H1 (cell line): ENCODE results near the gene PACS1. TPM values are rescaled to one million over a fixed set of nuclear protein-coding genes. Genes with fewer than 3 reads are reported as not detected.

Experiments used
- CTCF ChIA-PET: fragments of 300-600 bp; sonication (Branson Sonifier 250); formaldehyde crosslinking; loops from one replicate; lab custom pipeline; 2021; ENCODE audit not compliant: partially characterized antibody; lab: Charles Lee
- POLR2A ChIA-PET: fragments of 300-600 bp; sonication (Branson Sonifier 250); formaldehyde crosslinking; loops from one replicate; lab custom pipeline; 2021; ENCODE audit warnings: inconsistent platforms; ENCODE audit not compliant: partially characterized antibody; lab: Charles Lee
- DNase-seq, 2 experiments: peaks; one replicate each; pipeline versions ENCODE4 v3.0.0 to v3.0.0-alpha.2; 2010 to 2022; ENCODE audit warnings: low spot score in 2 of 2, low read depth in 1 of 2, mixed read lengths in 1 of 2
- FAIRE-seq: peaks from 2 replicates; lab custom pipeline; 2011; peaks lifted over from hg19 to GRCh38; lab: Jason Lieb, UNC
- H2AFZ ChIP-seq: 2 replicates; pipeline ENCODE4 v1.8.1; 2012; ENCODE audit warnings: low read length, inconsistent platforms
- H2AK5ac ChIP-seq: 2 replicates; pipeline ENCODE4 v1.6.1; 2013; ENCODE audit warnings: low read depth, low read length
- H2BK120ac ChIP-seq: replicated peaks from 2 replicates; pipeline ENCODE3; 2013; ENCODE audit warnings: low read depth, low read length, inconsistent platforms
- H2BK12ac ChIP-seq: 2 replicates; pipeline ENCODE4 v1.6.1; 2013; ENCODE audit warnings: low read depth, low read length
- H2BK15ac ChIP-seq: 2 replicates; pipeline ENCODE4 v1.6.1; 2013; ENCODE audit warnings: low read length
- H2BK20ac ChIP-seq: 2 replicates; pipeline ENCODE4 v1.6.1; 2013; ENCODE audit warnings: low read length
- H2BK5ac ChIP-seq: 2 replicates; pipeline ENCODE4 v1.6.1; 2013; ENCODE audit warnings: low read depth, low read length
- H3K14ac ChIP-seq: 2 replicates; pipeline ENCODE4 v1.6.1; 2013; ENCODE audit warnings: inconsistent platforms; ENCODE audit not compliant: insufficient read length
- H3K18ac ChIP-seq: 2 replicates; pipeline ENCODE4 v1.6.1; 2013; ENCODE audit warnings: low read length; ENCODE audit errors: extremely low read depth
- H3K23ac ChIP-seq: 2 replicates; pipeline ENCODE4 v1.6.1; 2013; ENCODE audit warnings: inconsistent platforms; ENCODE audit not compliant: insufficient read length
- H3K23me2 ChIP-seq: 2 replicates; pipeline ENCODE4 v1.6.1; 2013; ENCODE audit warnings: low read depth, low read length
- H3K27ac ChIP-seq: 2 replicates; pipeline ENCODE4 v1.6.1; 2011; ENCODE audit warnings: low read depth, low read length, inconsistent platforms
- H3K27me3 ChIP-seq, 4 experiments: replicated peaks in 1 of 4; 1 replicate in 1 of 4; 2 replicates in 3 of 4; pipeline versions ENCODE4 v1.6.1 to v1.8.1; 2011 to 2013; ENCODE audit warnings: low read length in 3 of 4, mild to moderate bottlenecking in 3 of 4, inconsistent platforms in 2 of 4, mixed read lengths in 2 of 4, moderate library complexity in 1 of 4; ENCODE audit not compliant: control insufficient read depth in 3 of 4, insufficient read depth in 3 of 4; ENCODE audit errors: extremely low read depth in 1 of 4
- H3K36me3 ChIP-seq, 4 experiments: 2 replicates each; pipeline versions ENCODE4 v1.6.1 to v1.8.1; 2011 to 2013; ENCODE audit warnings: mild to moderate bottlenecking in 4 of 4, low read length in 3 of 4, moderate library complexity in 2 of 4, control low read depth in 1 of 4, inconsistent platforms in 1 of 4; ENCODE audit not compliant: insufficient read depth in 4 of 4, control insufficient read depth in 2 of 4
- H3K4ac ChIP-seq: replicated peaks from 2 replicates; pipeline ENCODE3; 2013; ENCODE audit warnings: low read length, low read depth, mixed read lengths, inconsistent platforms; ENCODE audit not compliant: insufficient read length
- H3K4me1 ChIP-seq, 4 experiments: replicated peaks in 1 of 4; 1 replicate in 1 of 4; 2 replicates in 3 of 4; pipeline versions ENCODE4 v1.6.1 to v1.8.1; 2011 to 2013; ENCODE audit warnings: low read length in 3 of 4, inconsistent platforms in 2 of 4, mixed read lengths in 1 of 4; ENCODE audit not compliant: insufficient read depth in 4 of 4, control insufficient read depth in 3 of 4
- H3K4me2 ChIP-seq, 2 experiments: 2 replicates each; pipeline versions ENCODE4 v1.6.1 to v1.8.1; 2011 to 2013; ENCODE audit warnings: low read depth in 2 of 2, low read length in 2 of 2, control low read depth in 1 of 2, inconsistent platforms in 1 of 2, mild to moderate bottlenecking in 1 of 2; ENCODE audit not compliant: insufficient read depth in 1 of 2
- H3K4me3 ChIP-seq, 4 experiments: fragments of 200-600, 300-600 bp in 1 of 4; sonication (generic), shearing (Covaris generic), sonication (Bioruptor Twin) in 1 of 4; 2 replicates each; pipeline versions ENCODE4 v1.5.1 to v1.8.1; 2011 to 2016; ENCODE audit warnings: low read length in 4 of 4, low read depth in 3 of 4, control low read depth in 2 of 4, inconsistent platforms in 2 of 4, mild to moderate bottlenecking in 2 of 4, mixed read lengths in 1 of 4, moderate library complexity in 1 of 4; ENCODE audit not compliant: insufficient read depth in 2 of 4; ENCODE audit errors: extremely low read depth in 1 of 4
- H3K56ac ChIP-seq: replicated peaks from 2 replicates; pipeline ENCODE3; 2013; ENCODE audit warnings: low read depth, mild to moderate bottlenecking, mixed read lengths, low read length, inconsistent platforms; ENCODE audit not compliant: insufficient read length
- H3K79me1 ChIP-seq: 2 replicates; pipeline ENCODE4 v1.6.1; 2013; ENCODE audit warnings: low read depth, low read length, control low read depth
- H3K79me2 ChIP-seq, 2 experiments: 2 replicates each; pipeline versions ENCODE4 v1.6.1 to v1.8.1; 2012 to 2013; ENCODE audit warnings: low read length in 2 of 2, mild to moderate bottlenecking in 2 of 2, inconsistent platforms in 1 of 2; ENCODE audit not compliant: insufficient read depth in 2 of 2, control insufficient read depth in 1 of 2
- H3K9ac ChIP-seq, 4 experiments: replicated peaks in 1 of 4; 1 replicate in 1 of 4; 2 replicates in 3 of 4; pipeline versions ENCODE4 v1.6.1 to v1.8.1; 2011 to 2013; ENCODE audit warnings: low read depth in 3 of 4, low read length in 3 of 4, control low read depth in 2 of 4, mild to moderate bottlenecking in 2 of 4, moderate library complexity in 2 of 4, inconsistent platforms in 1 of 4; ENCODE audit errors: extremely low read depth in 1 of 4
- H3K9me3 ChIP-seq, 2 experiments: 2 replicates each; pipeline versions ENCODE4 v1.6.1 to v1.8.1; 2012 to 2013; ENCODE audit warnings: mild to moderate bottlenecking in 2 of 2, moderate library complexity in 2 of 2, control low read depth in 1 of 2, inconsistent platforms in 1 of 2, low read depth in 1 of 2, low read length in 1 of 2, mixed read lengths in 1 of 2; ENCODE audit not compliant: insufficient read depth in 2 of 2
- H4K20me1 ChIP-seq, 2 experiments: replicated peaks in 1 of 2; 2 replicates each; pipeline versions ENCODE3 to v1.8.1; 2011 to 2013; ENCODE audit warnings: inconsistent platforms in 2 of 2, low read length in 2 of 2, mild to moderate bottlenecking in 1 of 2; ENCODE audit not compliant: insufficient read depth in 2 of 2, control insufficient read depth in 1 of 2
- H4K5ac ChIP-seq: 2 replicates; pipeline ENCODE4 v1.6.1; 2013; ENCODE audit warnings: low read length, low read depth, mixed read lengths, inconsistent platforms; ENCODE audit not compliant: insufficient read length
- H4K8ac ChIP-seq: 2 replicates; pipeline ENCODE4 v1.8.0; 2013; ENCODE audit warnings: mild to moderate bottlenecking, moderate library complexity, low read length, inconsistent platforms; ENCODE audit not compliant: insufficient read depth; ENCODE audit errors: extremely low read depth
- H4K91ac ChIP-seq: replicated peaks from 2 replicates; pipeline ENCODE3; 2013; ENCODE audit warnings: low read length, mixed read lengths, inconsistent platforms; ENCODE audit not compliant: insufficient read length
- ATF2 ChIP-seq: IDR thresholded peaks from 2 replicates; pipeline ENCODE4 v1.6.1; 2012; ENCODE audit warnings: low read length, inconsistent platforms
- BRCA1 ChIP-seq: IDR thresholded peaks from 2 replicates; pipeline ENCODE4 v1.6.1; 2012; ENCODE audit warnings: low read depth, low read length, improper control_type of control experiment
- EGR1 ChIP-seq: IDR thresholded peaks from 2 replicates; pipeline ENCODE4 v1.6.1; 2011; ENCODE audit warnings: low read depth, low read length, borderline replicate concordance
- FOSL1 ChIP-seq: IDR thresholded peaks from 2 replicates; pipeline ENCODE4 v1.6.1; 2011; ENCODE audit warnings: mild to moderate bottlenecking, low read depth, low read length, moderate library complexity; ENCODE audit not compliant: insufficient read depth
- JUN ChIP-seq: IDR thresholded peaks from 2 replicates; pipeline ENCODE4 v1.6.1; 2011; ENCODE audit warnings: low read depth, mild to moderate bottlenecking, improper control_type of control experiment, low read length
- KDM4A ChIP-seq: IDR thresholded peaks from one replicate; pipeline ENCODE4 v1.7.1; 2012; ENCODE audit warnings: low read depth, mild to moderate bottlenecking, moderate library complexity, low read length, inconsistent platforms; ENCODE audit not compliant: severe bottlenecking
- SAP30 ChIP-seq: fragments of 300-600 bp; sonication (generic); IDR thresholded peaks from 2 replicates; pipeline ENCODE4 v1.7.1; 2012; ENCODE audit warnings: low read length, moderate library complexity, mild to moderate bottlenecking, inconsistent platforms; ENCODE audit not compliant: insufficient read depth, insufficient replicate concordance
- SIRT6 ChIP-seq: IDR thresholded peaks from one replicate; pipeline ENCODE4 v1.7.1; 2012; ENCODE audit warnings: low read length, inconsistent platforms
- SP1 ChIP-seq: IDR thresholded peaks from 2 replicates; pipeline ENCODE4 v1.6.1; 2011; ENCODE audit warnings: low read depth, low read length
- TAF7 ChIP-seq: optimal IDR thresholded peaks from 2 replicates; pipeline ENCODE3; 2011; ENCODE audit warnings: low read depth, mild to moderate bottlenecking, inconsistent platforms, low read length, moderate library complexity, borderline replicate concordance
- TEAD4 ChIP-seq: IDR thresholded peaks from 2 replicates; pipeline ENCODE4 v1.6.1; 2012; ENCODE audit warnings: low read depth, low read length, inconsistent platforms, mixed read lengths
- WGBS, 2 experiments: shearing (Covaris generic) in 1 of 2; methylation state at CpG; one replicate each; pipeline versions ENCODE4 v1.1.6 to v1.1.7; 2013 to 2015; ENCODE audit warnings: low lambda C conversion rate in 2 of 2, mixed read lengths in 2 of 2, inconsistent platforms in 1 of 2, low coverage in 1 of 2, missing lambda C conversion rate in 1 of 2; ENCODE audit not compliant: insufficient replicate concordance in 2 of 2, insufficient coverage in 1 of 2, insufficient read length in 1 of 2; ENCODE audit errors: extremely low coverage in 1 of 2, missing lambda C conversion rate in 1 of 2; 5-methylcytosine and 5-hydroxymethylcytosine counted together
- polyA plus RNA-seq, 7 experiments: library from polyadenylated mRNA; depleted of rRNA in 3 of 7; stranded (reverse) in 5 of 7; unstranded in 2 of 7; fragments of >200 nt in 5 of 7; fragments of 200-250 nt in 2 of 7; gene quantifications; 1 replicate in 5 of 7; 2 replicates in 1 of 7; 4 replicates in 1 of 7; pipeline versions ENCODE4 v1.2.1 to v1.2.3, GENCODE V29; 2011 to 2013; ENCODE audit warnings: missing spikeins in 2 of 7, mixed read lengths in 2 of 7
- total RNA-seq: library from RNA; stranded (reverse); fragmentation: NEBNext Ultra II Directional; extraction: Animal tissue kit (Norgen Biotek cat#: 25700); gene quantifications from 2 replicates; pipeline ENCODE4 v1.2.1, GENCODE V29; 2021

Gene PACS1
- total and polyA plus RNA-seq, 2 of the 8 experiments (the other 6 are each of a cell fraction or from before 2014, with no cell fraction given), result 11.5 to 36.0 TPM

- Histone ChIP-seq H2BK120ac (no peak overlapping the region), H4K20me1 (peaks cover 0 to 3% of the 10 kb centered on the region in 2 experiments), H4K5ac (no peak overlapping the region), H3K79me1 (no peaks in the 10 kb centered on the region), H2BK5ac (no peak overlapping the region), H2BK15ac (no peak overlapping the region), H3K14ac (no peak overlapping the region), H3K23ac (no peak overlapping the region), H4K8ac (no peak overlapping the region), H2AFZ (no peak overlapping the region), H3K9me3 (no peaks in the 10 kb centered on the region), H3K4ac (no peak overlapping the region), H2AK5ac (no peak overlapping the region), H3K23me2 (no peaks in the 10 kb centered on the region), H3K56ac (no peak overlapping the region), H3K27ac (no peak overlapping the region), H2BK20ac (no peak overlapping the region), H3K79me2 (no peaks in the 10 kb centered on the region), H4K91ac (no peak overlapping the region), H3K18ac (no peak overlapping the region), H3K4me1 (peaks cover 4 to 22% (median 11%) of the 10 kb centered on the region in 4 experiments), H3K36me3 (no peaks in the 10 kb centered on the region), H2BK12ac (no peak overlapping the region), H3K4me3 (no peak overlapping the region), H3K4me2 (no peak overlapping the region), H3K27me3 (no peaks in the 10 kb centered on the region; a peak in 1 of 7 replicates), H3K9ac (no peak overlapping the region)
- FAIRE-seq (no peak), DNase-seq (no peak)
- 71% methylated on average over 7 of the region's 7 CpGs; no CpG with 5 or more reads in 1 of the 2 experiments for WGBS, 2 experiments
- POLR2A ChIA-PET, result interaction anchor here (1.5 kb wide), 1 partner anchor 63 kb away, joined by 4 read pairs; no protein-coding TSS in a partner anchor
- CTCF ChIA-PET, result interaction anchor here (0.7 to 2.3 kb wide), 9 partner anchors 8 to 47 kb away, joined by 3 to 8 read pairs (median 5); no protein-coding TSS in a partner anchor
- TF ChIP-seq SP1 (no peak), JUN (no peak), KDM4A (no peak), SAP30 (no peak), TAF7 (no peak), EGR1 (no peak), FOSL1 (no peak), SIRT6 (no peak), BRCA1 (no peak), ATF2 (no peak), TEAD4 (no peak)
Observed at GRCh38 chr11:66116576-66117361, 46.7 kb downstream of the PACS1 start.
